Measurements from ENCODE around the gene UBQLN4. TPM values are rescaled to one million over a fixed set of nuclear protein-coding genes. Genes with fewer than 3 reads are reported as not detected.

The UBQLN4 gene
- total and polyA plus RNA-seq, 12 donors = 15.7 to 32.2 (median 25.4) TPM

- TF ChIP-seq CTCF (IDR thresholded peaks at IDR 0.05) = no peak
- H3K9me3 ChIP-seq = no peaks in the 10 kb centered on the region
- H3K4me3 ChIP-seq = no peak overlapping the region
- peaks cover 51 to 79% (median 70%) of the 10 kb centered on the region in 9 donors for H3K4me1 ChIP-seq
- H3K27ac ChIP-seq = peak overlapping the region in 3 of 10 donors; percentile 6 to 20 (median 7)
- no peaks in the 10 kb centered on the region for H3K27me3 ChIP-seq
- H3K36me3 ChIP-seq = no peaks in the 10 kb centered on the region
- DNase-seq (no peak), ATAC-seq (no peak)
- WGBS, 2 donors = 65 to 66% methylated on average over 4 of the region's 4 CpGs
- intact Hi-C loops (cut with DNase I) = no loop called here
Observed at GRCh38 chr1:156100205-156100995, 46.8 kb upstream of the UBQLN4 start.

GRCh38 chr1:156099282-156099681, 45.7 kb upstream of the UBQLN4 start:
- Histone ChIP-seq H3K4me1 (peaks cover 40 to 68% (median 59%) of the 10 kb centered on the region in 9 donors), H3K36me3 (no peaks in the 10 kb centered on the region), H3K9me3 (no peaks in the 10 kb centered on the region), H3K4me3 (no peak overlapping the region), H3K27me3 (no peaks in the 10 kb centered on the region), H3K27ac (no peak overlapping the region)
- TF ChIP-seq CTCF (IDR thresholded peaks at IDR 0.05) = no peak
- 88% methylated on average over 3 of the region's 3 CpGs for WGBS, 2 donors
- intact Hi-C loops (cut with DNase I) = loop anchor here in 1 of 10 donors (5.0 kb wide), 1 partner anchor 33 kb away; no protein-coding TSS in a partner anchor
- DNase-seq (no peak), ATAC-seq (no peak)

- no peak overlapping the region for H3K4me3 ChIP-seq
- DNase-seq = no peak
- 80 to 95% methylated on average over 2 of the region's 2 CpGs for whole genome bisulfite sequencing, 2 donors
- H3K4me1 ChIP-seq = peaks cover 35 to 63% (median 54%) of the 10 kb centered on the region in 9 donors
- ATAC-seq = no peak
- H3K27ac ChIP-seq = no peak overlapping the region
- TF ChIP-seq CTCF (IDR thresholded peaks at IDR 0.05) = no peak
- no peaks in the 10 kb centered on the region for H3K36me3 ChIP-seq
- H3K27me3 ChIP-seq = no peaks in the 10 kb centered on the region
- intact Hi-C loops (cut with DNase I) = loop anchor here in 1 of 10 donors (5.0 kb wide), 1 partner anchor 34 kb away; no protein-coding TSS in a partner anchor
- H3K9me3 ChIP-seq = no peaks in the 10 kb centered on the region
Observed at GRCh38 chr1:156098784-156099183, 45.2 kb upstream of the UBQLN4 start.

- Histone ChIP-seq H3K36me3 (no peaks in the 10 kb centered on the region), H3K4me1 (peaks cover 23 to 52% (median 43%) of the 10 kb centered on the region in 9 donors), H3K27me3 (no peaks in the 10 kb centered on the region), H3K27ac (peak overlapping the region; percentile 62 to 93 (median 85)), H3K4me3 (no peak overlapping the region), H3K9me3 (no peaks in the 10 kb centered on the region)
- 85 to 86% methylated on average over 9 of the region's 9 CpGs for WGBS, 2 donors
- DNase-seq = no peak
- intact Hi-C loops (cut with DNase I) = loop anchor here in 5 of 10 donors (2.0 to 5.0 kb wide), 3 partner anchors 31 to 35 kb away; no protein-coding TSS in a partner anchor
- ATAC-seq = peak in 4 of 8 donors; percentile 2 to 11 (median 8)
- TF ChIP-seq CTCF (IDR thresholded peaks at IDR 0.05) = no peak
Observed at GRCh38 chr1:156097499-156098178, 44.0 kb upstream of the UBQLN4 start.
